ENCODE results near the gene PCED1B. TPM values are rescaled to one million over a fixed set of nuclear protein-coding genes. Genes with fewer than 3 reads are reported as not detected.
A peak's percentile ranks its signal among the peaks of the same experiment; 100 is the strongest.
"Not testable (repeated sequence)": the region's sequence is repeated elsewhere in the genome, so short reads cannot be mapped to it uniquely, and the experiment has no call there.

The PCED1B gene
- total RNA-seq, 2 donors from 2014 or later = 2.3 to 14.2 TPM

DNA sequence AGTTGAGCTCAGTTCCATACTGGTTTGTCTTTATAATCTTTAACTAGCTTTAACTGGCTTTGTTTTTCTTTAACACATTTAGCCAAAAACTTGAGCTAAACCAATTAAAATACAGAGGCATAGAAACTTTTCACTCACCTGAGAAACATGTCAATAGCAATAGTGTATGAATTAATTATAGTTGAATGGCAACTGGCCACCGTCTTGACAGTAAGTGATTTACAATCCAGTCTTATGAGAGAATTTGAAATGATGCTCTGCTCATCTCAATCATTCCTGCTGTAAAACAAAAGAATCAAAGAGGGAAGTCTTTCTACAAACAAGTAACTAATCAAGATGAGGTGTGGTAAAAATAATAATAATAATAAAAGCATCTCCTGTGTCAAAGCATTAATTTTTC lies 86.9 kb downstream of the PCED1B start:
- ATAC-seq (no peak), DNase-seq (no peak)
- TF ChIP-seq POLR2A (IDR thresholded peaks at IDR 0.05) (no peak), CTCF (IDR thresholded peaks at IDR 0.05) (no peak)
- peak overlapping the region in 3 of 4 donors; percentile 64 to 66 (median 65) for H3K27ac ChIP-seq
- no peaks in the 10 kb centered on the region for H3K27me3 ChIP-seq
- H3K9me3 ChIP-seq = no peaks in the 10 kb centered on the region
- intact Hi-C loops (cut with DNase I) = no loop called here
- H3K4me1 ChIP-seq = peaks cover 57% of the 10 kb centered on the region
- H3K36me3 ChIP-seq (replicated peaks in 1 of 2; ENCODE audit: insufficient read depth in 1 of 2, low read depth in 2 of 2) = no peaks in the 10 kb centered on the region
- 0 to 57% methylated on average over 1 of the region's 1 CpG for WGBS, 2 donors
- H3K4me3 ChIP-seq = no peak overlapping the region

GRCh38 chr12:47170281-47170680 lies 90.9 kb downstream of the PCED1B start:
- H3K36me3 ChIP-seq (replicated peaks in 1 of 2; ENCODE audit: insufficient read depth in 1 of 2, low read depth in 2 of 2); H3K9me3 ChIP-seq; intact Hi-C loops (cut with DNase I); H3K27ac ChIP-seq; H3K27me3 ChIP-seq; DNase-seq; H3K4me3 ChIP-seq; ATAC-seq: not testable (repeated sequence)
- peaks cover 36% of the 10 kb centered on the region for H3K4me1 ChIP-seq
- 89 to 93% methylated on average over 16 of the region's 16 CpGs for WGBS, 2 donors

DNA sequence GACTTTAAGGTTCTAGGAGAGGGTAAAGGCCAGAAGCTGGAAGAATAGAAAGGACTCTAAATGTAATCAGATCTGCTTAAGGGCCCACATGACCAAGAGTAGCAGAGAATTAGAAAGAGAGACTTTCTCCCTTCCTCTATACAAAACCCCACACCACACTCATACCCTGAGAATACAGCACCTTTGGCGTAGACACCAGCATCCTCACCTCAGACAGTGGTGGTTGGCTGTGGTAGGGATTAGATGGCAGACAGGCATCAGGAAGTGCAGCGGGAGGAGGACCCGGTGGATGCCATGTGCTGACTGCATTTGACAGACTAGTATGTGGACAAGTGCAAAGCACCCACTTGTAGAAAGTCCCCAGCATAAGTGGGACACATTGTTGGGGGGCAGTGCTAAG lies 98.6 kb downstream of the PCED1B start:
- H3K27ac ChIP-seq = no peak overlapping the region
- no peak for TF ChIP-seq CTCF (IDR thresholded peaks at IDR 0.05)
- TF ChIP-seq POLR2A (IDR thresholded peaks at IDR 0.05) = no peak
- 83 to 90% methylated on average over 3 of the region's 3 CpGs for WGBS, 2 donors

GRCh38 chr12:47182164-47182938 lies 102.9 kb downstream of the PCED1B start:
- H3K27me3 ChIP-seq; ATAC-seq; intact Hi-C loops (cut with DNase I); H3K4me3 ChIP-seq; H3K9me3 ChIP-seq; H3K27ac ChIP-seq; H3K36me3 ChIP-seq (replicated peaks in 1 of 2; ENCODE audit: insufficient read depth in 1 of 2, low read depth in 2 of 2): not testable (repeated sequence)
- 78% methylated on average over 11 of the region's 11 CpGs for WGBS, 2 donors
- peaks cover 30% of the 10 kb centered on the region for H3K4me1 ChIP-seq
- peak in 1 of 4 donors; percentile 16 for DNase-seq

More for the DNA sequence above, 98.6 kb downstream of the PCED1B start:
- Histone ChIP-seq H3K4me1 (peaks cover 6% of the 10 kb centered on the region), H3K27me3 (no peaks in the 10 kb centered on the region), H3K9me3 (no peaks in the 10 kb centered on the region), H3K4me3 (no peak overlapping the region), H3K36me3 (replicated peaks in 1 of 2; ENCODE audit: insufficient read depth in 1 of 2, low read depth in 2 of 2) (no peaks in the 10 kb centered on the region)
- no peak for ATAC-seq
- intact Hi-C loops (cut with DNase I) = no loop called here
- DNase-seq = no peak

DNA sequence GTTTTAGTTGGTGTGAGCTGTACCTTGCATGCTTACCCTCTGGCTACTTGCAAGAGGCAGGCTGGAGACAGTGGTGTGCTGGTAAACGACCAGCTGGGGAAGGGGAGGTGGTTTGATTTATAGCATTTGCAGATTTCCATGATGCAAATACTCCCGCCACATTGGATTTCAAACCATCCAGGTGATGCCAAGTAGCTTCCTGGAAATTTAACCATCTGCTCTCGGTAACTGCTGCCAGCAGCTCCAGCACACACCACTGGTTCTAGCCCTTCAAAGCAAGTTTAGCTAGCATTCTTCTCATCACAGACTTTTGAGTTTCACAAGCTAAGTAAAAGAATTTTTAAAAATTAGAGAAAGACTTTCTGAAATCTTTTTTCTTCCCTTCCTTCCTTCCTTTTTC lies 104.8 kb downstream of the PCED1B start:
- Histone ChIP-seq H3K36me3 (replicated peaks in 1 of 2; ENCODE audit: insufficient read depth in 1 of 2, low read depth in 2 of 2) (no peaks in the 10 kb centered on the region), H3K4me1 (peaks cover 41% of the 10 kb centered on the region), H3K27ac (peak overlapping the region in 3 of 4 donors; percentile 6 to 75 (median 67)), H3K9me3 (no peaks in the 10 kb centered on the region), H3K4me3 (no peak overlapping the region), H3K27me3 (no peaks in the 10 kb centered on the region)
- ATAC-seq = peak; percentile 77
- DNase-seq = peak; percentile 62 to 72 (median 68)
- no peak for TF ChIP-seq CTCF (IDR thresholded peaks at IDR 0.05)
- TF ChIP-seq POLR2A (IDR thresholded peaks at IDR 0.05) = no peak
- intact Hi-C loops (cut with DNase I) = no loop called here
- 18 to 25% methylated on average over 3 of the region's 3 CpGs for WGBS, 2 donors

DNA sequence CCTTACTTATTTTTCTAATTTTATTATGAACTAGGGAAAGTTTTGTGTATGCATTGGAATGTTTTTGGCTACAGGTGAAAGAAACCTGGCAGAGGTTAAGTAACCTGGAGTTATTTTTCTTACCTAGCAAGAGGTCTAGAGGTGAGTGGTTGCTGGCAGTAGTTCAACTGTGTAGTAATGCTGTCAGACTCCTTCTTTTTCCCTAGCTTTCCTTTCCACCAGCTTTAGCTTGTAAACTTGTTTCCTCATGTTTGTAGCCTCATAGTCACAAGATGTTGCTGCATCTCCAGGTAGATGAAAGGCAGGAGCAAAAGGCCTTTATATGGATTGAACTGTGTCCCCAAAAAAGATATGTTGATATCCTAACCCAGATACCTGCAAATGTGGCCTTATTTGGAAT lies 105.4 kb downstream of the PCED1B start:
- peak overlapping the region; percentile 21 to 75 (median 68) for H3K27ac ChIP-seq
- H3K27me3 ChIP-seq = no peaks in the 10 kb centered on the region
- intact Hi-C loops (cut with DNase I) = no loop called here
- peaks cover 44% of the 10 kb centered on the region for H3K4me1 ChIP-seq
- no peak overlapping the region for H3K4me3 ChIP-seq
- ATAC-seq (peak; percentile 87), DNase-seq (peak; percentile 61 to 82 (median 70))
- H3K36me3 ChIP-seq (replicated peaks in 1 of 2; ENCODE audit: insufficient read depth in 1 of 2, low read depth in 2 of 2) = no peaks in the 10 kb centered on the region
- H3K9me3 ChIP-seq = no peaks in the 10 kb centered on the region
- TF ChIP-seq POLR2A (IDR thresholded peaks at IDR 0.05) (no peak), CTCF (IDR thresholded peaks at IDR 0.05) (no peak)
